Tibial artery (tissue), 4 donors: Measurements from ENCODE around the gene ZC3H11A.

Source experiments
- DNase-seq, 2 donors: peaks; one replicate each; pipeline ENCODE4 v3.0.0-alpha.2; 2019
- H3K27ac ChIP-seq, 2 donors: fragments of 200-600 bp; sonication (generic) in 1 of 2; 1 replicate in 1 of 2; 2 replicates in 1 of 2; pipeline ENCODE4 v1.5.1; 2018 to 2019; ENCODE audit warnings: mild to moderate bottlenecking in 1 of 2
- H3K27me3 ChIP-seq, 2 donors: fragments of 200-600 bp; sonication (generic) in 1 of 2; one replicate each; pipeline versions ENCODE4 v1.5.1 to v1.6.0; 2016 to 2019
- H3K36me3 ChIP-seq, 3 donors: fragments of 200-600 bp; sonication (generic) in 2 of 3; one replicate each; pipeline ENCODE4 v1.5.1; 2016 to 2019; ENCODE audit warnings: mild to moderate bottlenecking in 2 of 3
- H3K4me1 ChIP-seq, 4 donors: fragments of 200-600 bp; sonication (generic) in 2 of 4; 1 replicate in 3 of 4; 2 replicates in 1 of 4; pipeline ENCODE4 v1.5.1; 2016 to 2019
- H3K4me3 ChIP-seq, 2 donors: fragments of 200-600 bp; sonication (generic) in 1 of 2; 1 replicate in 1 of 2; 2 replicates in 1 of 2; pipeline ENCODE4 v1.5.1; 2018 to 2019; ENCODE audit warnings: mild to moderate bottlenecking in 2 of 2
- H3K9me3 ChIP-seq, 3 donors: fragments of 200-600 bp; sonication (generic) in 1 of 3; one replicate each; pipeline ENCODE4 v1.5.1; 2016 to 2019
- CTCF ChIP-seq, 2 experiments: fragments of 200-600 bp in 1 of 2; fragments of 450-650 bp in 1 of 2; IDR thresholded peaks; one replicate each; pipeline ENCODE4 v1.5.1; 2017 to 2019; ENCODE audit warnings: antibody characterized with exemption in 2 of 2, mild to moderate bottlenecking in 1 of 2, moderate library complexity in 1 of 2
- intact Hi-C: fragments of 100-400 bp; cut with DNase I; formaldehyde crosslinking; loops from one replicate; pipeline ENCODE4 v1.15.0; 2023; ENCODE audit warnings: low total_unique reads

Gene ZC3H11A

DNA sequence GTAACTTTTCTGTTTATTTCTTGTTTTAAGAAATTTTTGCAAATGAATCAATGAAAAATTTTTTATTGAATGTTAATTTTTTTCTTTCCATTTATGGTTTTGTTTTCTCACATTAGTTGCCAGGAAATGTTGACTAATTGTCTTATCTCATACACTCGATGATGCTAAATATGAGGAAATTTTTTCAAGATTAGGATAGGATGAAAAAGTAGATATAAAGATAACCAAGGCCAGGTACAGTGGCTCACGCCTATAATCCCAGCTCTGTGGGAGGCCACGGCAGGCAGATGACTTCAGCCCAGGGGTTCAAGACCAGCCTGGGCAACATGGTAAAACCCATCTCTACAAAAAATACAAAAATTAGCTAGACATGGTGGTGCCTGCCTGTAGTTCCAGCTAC is 17.8 kb upstream of the ZC3H11A start:
- H3K9me3 ChIP-seq, result no peaks in the 10 kb centered on the region
- no peak overlapping the region for H3K27ac ChIP-seq
- no peak for TF ChIP-seq CTCF (IDR thresholded peaks at IDR 0.05)
- intact Hi-C loops, result no loop called here
- no peak overlapping the region for H3K4me3 ChIP-seq
- no peaks in the 10 kb centered on the region for H3K4me1 ChIP-seq
- no peaks in the 10 kb centered on the region for H3K36me3 ChIP-seq
- no peaks in the 10 kb centered on the region for H3K27me3 ChIP-seq
- no peak for DNase-seq

DNA sequence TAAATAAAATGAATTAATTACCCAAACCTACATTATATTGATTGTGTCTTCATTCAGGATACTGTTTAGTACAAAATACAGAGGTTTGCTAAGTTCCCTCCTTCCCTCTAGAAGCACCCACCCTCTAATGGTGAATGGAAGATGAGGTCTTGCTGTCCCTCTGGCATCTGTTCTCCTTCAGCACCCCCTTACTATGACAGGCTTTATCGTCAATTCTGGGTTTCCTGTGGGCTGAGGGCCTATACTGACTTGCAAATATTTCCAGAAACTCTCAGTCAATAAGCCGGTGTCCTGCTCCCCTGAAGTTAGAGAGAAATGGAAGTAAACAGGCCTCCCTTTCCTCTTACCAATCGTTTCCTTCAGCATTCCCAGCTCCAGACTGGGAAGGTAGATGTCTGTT is 17.3 kb upstream of the ZC3H11A start:
- Histone ChIP-seq H3K9me3 (no peaks in the 10 kb centered on the region), H3K36me3 (no peaks in the 10 kb centered on the region), H3K27ac (no peak overlapping the region), H3K4me3 (no peak overlapping the region), H3K27me3 (no peaks in the 10 kb centered on the region), H3K4me1 (no peaks in the 10 kb centered on the region)
- peak in 1 of 2 donors; percentile 1 for DNase-seq
- TF ChIP-seq CTCF (IDR thresholded peaks at IDR 0.05), result no peak
- intact Hi-C loops, result no loop called here

DNA sequence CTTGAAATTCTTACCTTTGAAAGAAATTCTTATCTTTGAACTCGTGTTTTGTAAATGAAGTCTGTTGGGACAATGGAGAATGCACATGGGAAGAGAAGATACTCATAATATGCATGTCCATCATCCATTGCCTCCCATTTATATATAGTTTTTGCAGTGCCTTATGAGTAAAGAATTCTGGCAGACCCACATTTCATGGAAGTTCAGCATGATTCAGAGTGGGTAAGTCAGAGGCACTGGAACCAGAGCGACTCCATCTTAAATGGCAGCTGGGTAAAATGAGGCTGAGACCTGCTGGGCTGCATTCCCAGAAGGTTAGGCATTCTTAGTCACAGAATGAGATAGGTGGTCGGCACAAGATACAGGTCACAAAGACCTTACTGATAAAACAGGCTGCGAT is 16.6 kb upstream of the ZC3H11A start:
- Histone ChIP-seq H3K36me3 (no peaks in the 10 kb centered on the region), H3K4me1 (no peaks in the 10 kb centered on the region), H3K27me3 (no peaks in the 10 kb centered on the region), H3K27ac (no peak overlapping the region), H3K4me3 (no peak overlapping the region), H3K9me3 (no peaks in the 10 kb centered on the region)
- no peak for TF ChIP-seq CTCF (IDR thresholded peaks at IDR 0.05)
- intact Hi-C loops, result no loop called here
- DNase-seq, result no peak

DNA sequence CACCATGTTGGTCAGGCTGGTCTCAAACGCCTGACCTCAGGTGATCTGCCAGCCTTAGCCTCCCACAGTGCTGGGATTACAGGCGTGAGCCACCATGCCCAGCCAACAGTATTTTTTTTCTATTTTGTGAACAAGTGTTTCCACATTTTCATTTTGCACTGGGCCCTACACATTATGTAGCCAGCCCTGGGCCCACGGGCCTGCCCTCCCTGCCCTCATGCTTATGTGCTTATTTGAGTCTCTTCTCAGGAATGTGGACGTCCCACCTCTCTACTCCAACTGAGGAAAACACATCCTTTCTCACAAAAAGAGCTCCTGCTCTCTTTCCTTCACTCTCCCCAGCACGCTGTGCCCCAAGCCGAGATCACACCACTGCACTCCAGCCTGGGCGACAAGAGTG is 13.5 kb upstream of the ZC3H11A start:
- H3K9me3 ChIP-seq, result no peaks in the 10 kb centered on the region
- intact Hi-C loops, result no loop called here
- H3K4me1 ChIP-seq, result no peaks in the 10 kb centered on the region

GRCh38 chr1:203789966-203790365 is 5.5 kb upstream of the ZC3H11A start:
- H3K27ac ChIP-seq, result no peak overlapping the region
- peaks cover 0 to 3% (median 0%) of the 10 kb centered on the region in 4 donors for H3K4me1 ChIP-seq
- no peak for TF ChIP-seq CTCF (IDR thresholded peaks at IDR 0.05)
- H3K9me3 ChIP-seq, result no peaks in the 10 kb centered on the region
- peak in 1 of 2 donors; percentile 24 for DNase-seq
- H3K36me3 ChIP-seq, result no peaks in the 10 kb centered on the region
- H3K27me3 ChIP-seq, result no peaks in the 10 kb centered on the region
- H3K4me3 ChIP-seq, result no peak overlapping the region
- intact Hi-C loops, result no loop called here

More for the DNA sequence above, 13.5 kb upstream of the ZC3H11A start:
- H3K4me3 ChIP-seq, result no peak overlapping the region
- TF ChIP-seq CTCF (IDR thresholded peaks at IDR 0.05), result no peak
- H3K27me3 ChIP-seq, result no peaks in the 10 kb centered on the region
- H3K36me3 ChIP-seq, result no peaks in the 10 kb centered on the region
- DNase-seq, result peak in 1 of 2 donors; percentile 16
- H3K27ac ChIP-seq, result no peak overlapping the region

DNA sequence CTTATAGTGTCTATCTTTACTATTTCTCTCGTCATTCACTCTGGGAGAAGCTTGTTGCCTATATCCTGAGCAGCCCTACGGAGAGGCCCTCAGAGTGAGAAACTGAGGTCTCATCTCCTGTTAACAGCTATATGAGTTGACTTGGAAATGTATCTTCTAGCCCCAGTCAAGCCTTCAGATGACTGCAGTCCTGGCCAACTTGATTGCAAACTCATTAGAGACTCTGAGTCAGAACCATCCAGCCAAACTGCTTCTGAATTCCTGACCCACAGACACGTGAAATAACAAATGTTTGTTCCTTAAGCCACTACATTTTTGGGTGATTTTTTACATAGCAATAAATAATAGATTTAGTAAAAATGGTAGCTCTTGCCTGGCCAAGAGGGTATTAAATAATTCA is 3.9 kb upstream of the ZC3H11A start:
- Histone ChIP-seq H3K27ac (no peak overlapping the region), H3K4me1 (peaks cover 0 to 6% (median 0%) of the 10 kb centered on the region in 4 donors), H3K9me3 (no peaks in the 10 kb centered on the region), H3K27me3 (no peaks in the 10 kb centered on the region), H3K4me3 (no peak overlapping the region), H3K36me3 (no peaks in the 10 kb centered on the region)
- TF ChIP-seq CTCF (IDR thresholded peaks at IDR 0.05), result no peak
- intact Hi-C loops, result no loop called here
- no peak for DNase-seq
